ENCODE data around the gene RREB1. TPM values are rescaled to one million over a fixed set of nuclear protein-coding genes. Genes with fewer than 3 reads are reported as not detected.
A peak's percentile ranks its signal among the peaks of the same experiment; 100 is the strongest.

RREB1 gene
- total RNA-seq, 1 donor from 2014 or later = 12.7 TPM

DNA sequence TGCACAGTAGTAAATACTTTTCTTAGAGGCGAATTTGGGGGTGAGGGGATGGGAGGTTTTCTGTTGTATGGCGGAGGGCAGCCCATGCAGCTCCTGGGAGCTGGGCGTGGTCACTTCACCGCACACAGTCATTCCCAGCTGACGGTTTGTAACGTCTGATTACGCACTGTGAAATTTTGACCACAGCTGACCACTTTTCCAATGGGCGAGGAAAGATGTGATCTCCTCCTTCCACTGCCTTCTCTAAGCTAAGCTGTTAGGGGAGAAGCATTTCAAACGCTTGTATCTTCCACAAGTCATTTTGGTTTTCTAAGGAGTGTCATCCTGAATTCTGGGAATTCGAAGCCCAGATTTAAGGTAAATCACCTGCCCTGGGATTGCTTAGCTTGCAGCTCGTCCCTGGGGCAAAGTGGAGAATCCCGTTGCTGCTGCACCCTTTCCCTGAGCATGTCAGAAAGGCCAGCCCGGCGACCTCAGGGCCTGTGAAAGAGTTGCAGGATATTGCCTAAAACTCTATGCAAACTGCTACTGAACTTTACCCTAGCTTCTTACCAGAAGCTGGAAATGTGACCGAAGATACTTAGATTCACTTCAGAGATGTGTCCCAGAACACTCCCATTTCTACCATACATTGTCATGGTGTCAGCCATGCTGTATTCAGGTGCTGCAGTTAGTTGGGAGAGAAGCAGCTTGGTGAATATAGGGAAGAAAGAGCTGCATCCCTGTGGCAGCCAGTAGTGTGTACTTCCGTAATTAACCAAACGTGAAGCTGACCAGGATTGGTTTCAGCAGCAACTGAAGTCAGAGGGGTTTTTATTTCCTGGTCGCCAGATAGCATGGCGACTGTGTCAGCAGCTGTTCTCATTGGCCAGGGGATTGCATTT is 58.9 kb downstream of the RREB1 start:
- intact Hi-C loops (cut with micrococcal nuclease) = no loop called here
- peaks cover 6% of the 10 kb centered on the region for H3K36me3 Mint-ChIP-seq (ENCODE audit: low read depth)
- no peak overlapping the region for H3K4me3 Mint-ChIP-seq
- no peak overlapping the region for H3K27ac Mint-ChIP-seq
- no peak for DNase-seq (ENCODE audit: low spot score)
- H3K9me3 Mint-ChIP-seq = no peaks in the 10 kb centered on the region
- no peaks in the 10 kb centered on the region for H3K4me1 Mint-ChIP-seq (ENCODE audit: low read depth)
- no peaks in the 10 kb centered on the region for H3K27me3 Mint-ChIP-seq (ENCODE audit: insufficient read depth)

- H3K27ac Mint-ChIP-seq = no peak overlapping the region
Measured at GRCh38 chr6:7169296-7169721, 61.5 kb downstream of the RREB1 start.

DNA sequence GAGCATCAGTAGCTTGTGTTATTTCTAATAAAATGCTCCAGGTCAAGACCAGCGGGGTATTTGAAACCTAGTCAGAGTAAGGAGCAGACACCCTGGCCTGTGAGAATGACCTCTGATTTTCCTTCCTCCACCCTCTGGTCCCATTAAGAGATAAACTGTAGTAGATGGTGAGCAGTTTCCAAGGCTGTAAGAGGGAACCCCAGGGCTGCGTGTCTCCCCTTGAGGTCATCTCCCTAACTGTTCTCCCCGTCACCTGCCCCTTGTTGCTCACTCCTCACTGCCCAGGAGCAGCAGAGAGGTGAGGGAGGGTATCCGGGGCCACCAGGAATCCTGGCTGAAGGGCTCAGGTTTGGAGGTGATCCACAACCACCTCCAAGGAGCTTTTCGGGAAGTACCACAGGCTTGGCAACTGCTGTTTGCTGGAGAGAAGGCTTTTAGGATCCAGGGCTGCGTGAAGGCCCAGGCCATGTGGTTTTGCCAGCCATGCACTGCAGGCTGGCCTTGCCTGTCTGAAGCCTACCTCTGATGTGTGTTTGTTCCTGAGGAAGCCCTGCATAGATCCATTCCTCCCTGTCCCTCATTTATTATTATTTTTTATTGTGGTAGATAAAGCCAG is 62.5 kb downstream of the RREB1 start:
- H3K4me1 Mint-ChIP-seq (ENCODE audit: low read depth) = no peaks in the 10 kb centered on the region
- no peak for DNase-seq (ENCODE audit: low spot score)

More at GRCh38 chr6:7169296-7169721, 61.5 kb downstream of the RREB1 start:
- Mint-ChIP-seq H3K4me1 (ENCODE audit: low read depth) (no peaks in the 10 kb centered on the region), H3K9me3 (no peaks in the 10 kb centered on the region), H3K4me3 (no peak overlapping the region), H3K27me3 (ENCODE audit: insufficient read depth) (no peaks in the 10 kb centered on the region), H3K36me3 (ENCODE audit: low read depth) (peaks cover 6% of the 10 kb centered on the region)
- intact Hi-C loops (cut with micrococcal nuclease) = no loop called here
- DNase-seq (ENCODE audit: low spot score) = no peak

DNA sequence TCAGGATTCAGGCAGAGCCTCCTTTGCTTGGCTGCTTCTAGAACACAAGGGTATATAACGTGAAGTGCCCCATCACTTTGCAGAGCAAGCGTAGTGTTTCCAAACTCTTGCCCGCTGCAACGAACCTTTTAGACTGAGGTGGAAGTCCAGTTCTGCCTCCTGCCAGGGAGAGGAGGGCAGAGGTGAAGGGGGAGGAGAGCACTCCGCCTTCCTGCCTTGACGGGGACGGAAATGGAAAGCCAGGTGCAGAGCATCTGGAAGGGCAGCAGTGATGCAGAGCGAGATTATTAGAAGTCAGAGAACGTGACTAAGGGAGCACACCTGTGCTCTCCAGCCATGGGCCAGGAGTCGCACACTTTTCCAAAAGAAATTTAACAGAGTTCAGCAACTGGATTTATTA is 63.4 kb downstream of the RREB1 start:
- H3K36me3 Mint-ChIP-seq (ENCODE audit: low read depth) = no peaks in the 10 kb centered on the region
- intact Hi-C loops (cut with micrococcal nuclease) = no loop called here
- no peak overlapping the region for H3K4me3 Mint-ChIP-seq
- DNase-seq (ENCODE audit: low spot score) = no peak
- H3K27ac Mint-ChIP-seq = no peak overlapping the region
- H3K27me3 Mint-ChIP-seq (ENCODE audit: insufficient read depth) = no peaks in the 10 kb centered on the region
- H3K9me3 Mint-ChIP-seq = no peaks in the 10 kb centered on the region
- no peaks in the 10 kb centered on the region for H3K4me1 Mint-ChIP-seq (ENCODE audit: low read depth)

More for the DNA sequence above, 62.5 kb downstream of the RREB1 start:
- Mint-ChIP-seq H3K27ac (no peak overlapping the region), H3K36me3 (ENCODE audit: low read depth) (peaks cover 3% of the 10 kb centered on the region), H3K4me3 (no peak overlapping the region), H3K9me3 (no peaks in the 10 kb centered on the region), H3K27me3 (ENCODE audit: insufficient read depth) (no peaks in the 10 kb centered on the region)
- intact Hi-C loops (cut with micrococcal nuclease) = no loop called here

DNA sequence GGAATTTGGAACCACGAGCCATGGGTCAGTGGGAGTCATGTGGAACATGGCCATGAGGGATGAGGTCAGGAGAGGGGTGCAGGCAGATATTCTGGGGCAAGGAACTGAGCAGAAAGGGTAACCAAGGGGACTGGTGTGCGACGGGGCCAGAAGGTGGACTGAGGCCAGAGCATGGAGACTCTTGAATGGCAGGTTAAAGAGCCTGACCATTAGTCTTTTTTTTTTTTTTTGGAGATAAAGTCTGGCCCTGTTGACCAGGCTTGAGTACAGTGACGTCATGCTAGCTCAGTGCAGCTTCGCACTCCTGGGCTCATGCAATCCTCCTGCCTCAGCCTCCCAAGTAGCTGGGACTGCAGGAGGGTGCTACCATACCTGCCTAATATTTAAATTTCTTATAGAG is 64.0 kb downstream of the RREB1 start:
- peak overlapping the region; percentile 8 for H3K27ac Mint-ChIP-seq
- H3K4me1 Mint-ChIP-seq (ENCODE audit: low read depth) = no peaks in the 10 kb centered on the region
- DNase-seq (ENCODE audit: low spot score) = no peak
- intact Hi-C loops (cut with micrococcal nuclease) = no loop called here
- H3K9me3 Mint-ChIP-seq = no peaks in the 10 kb centered on the region
- H3K36me3 Mint-ChIP-seq (ENCODE audit: low read depth) = no peaks in the 10 kb centered on the region
- no peak overlapping the region for H3K4me3 Mint-ChIP-seq
- no peaks in the 10 kb centered on the region for H3K27me3 Mint-ChIP-seq (ENCODE audit: insufficient read depth)

GRCh38 chr6:7172649-7173048 is 64.9 kb downstream of the RREB1 start:
- no peak overlapping the region for H3K4me3 Mint-ChIP-seq
- no peaks in the 10 kb centered on the region for H3K9me3 Mint-ChIP-seq
- no peak for DNase-seq (ENCODE audit: low spot score)
- no peaks in the 10 kb centered on the region for H3K4me1 Mint-ChIP-seq (ENCODE audit: low read depth)
- intact Hi-C loops (cut with micrococcal nuclease) = no loop called here
- H3K27ac Mint-ChIP-seq = no peak overlapping the region
- H3K27me3 Mint-ChIP-seq (ENCODE audit: insufficient read depth) = no peaks in the 10 kb centered on the region
- peaks cover 2% of the 10 kb centered on the region for H3K36me3 Mint-ChIP-seq (ENCODE audit: low read depth)

- no peak overlapping the region for H3K27ac Mint-ChIP-seq
- no peak for DNase-seq (ENCODE audit: low spot score)
- H3K4me1 Mint-ChIP-seq (ENCODE audit: low read depth) = no peaks in the 10 kb centered on the region
- intact Hi-C loops (cut with micrococcal nuclease) = no loop called here
- no peak overlapping the region for H3K4me3 Mint-ChIP-seq
- no peaks in the 10 kb centered on the region for H3K27me3 Mint-ChIP-seq (ENCODE audit: insufficient read depth)
- H3K9me3 Mint-ChIP-seq = no peaks in the 10 kb centered on the region
- peaks cover 6% of the 10 kb centered on the region for H3K36me3 Mint-ChIP-seq (ENCODE audit: low read depth)
Measured at GRCh38 chr6:7173843-7174503, 66.2 kb downstream of the RREB1 start.

- Mint-ChIP-seq H3K27me3 (ENCODE audit: insufficient read depth) (no peaks in the 10 kb centered on the region), H3K4me1 (ENCODE audit: low read depth) (no peaks in the 10 kb centered on the region), H3K36me3 (ENCODE audit: low read depth) (peaks cover 10% of the 10 kb centered on the region), H3K9me3 (no peaks in the 10 kb centered on the region), H3K4me3 (no peak overlapping the region), H3K27ac (no peak overlapping the region)
- intact Hi-C loops (cut with micrococcal nuclease) = no loop called here
- DNase-seq (ENCODE audit: low spot score) = no peak
Measured at GRCh38 chr6:7175462-7175861, 67.7 kb downstream of the RREB1 start.

- DNase-seq (ENCODE audit: low spot score) = no peak
- no peak overlapping the region for H3K27ac Mint-ChIP-seq
- H3K4me1 Mint-ChIP-seq (ENCODE audit: low read depth) = no peaks in the 10 kb centered on the region
- H3K27me3 Mint-ChIP-seq (ENCODE audit: insufficient read depth) = no peaks in the 10 kb centered on the region
- no peak overlapping the region for H3K4me3 Mint-ChIP-seq
- no peaks in the 10 kb centered on the region for H3K9me3 Mint-ChIP-seq
- H3K36me3 Mint-ChIP-seq (ENCODE audit: low read depth) = peaks cover 16% of the 10 kb centered on the region
- intact Hi-C loops (cut with micrococcal nuclease) = no loop called here
Measured at GRCh38 chr6:7176208-7176607, 68.4 kb downstream of the RREB1 start.

DNA sequence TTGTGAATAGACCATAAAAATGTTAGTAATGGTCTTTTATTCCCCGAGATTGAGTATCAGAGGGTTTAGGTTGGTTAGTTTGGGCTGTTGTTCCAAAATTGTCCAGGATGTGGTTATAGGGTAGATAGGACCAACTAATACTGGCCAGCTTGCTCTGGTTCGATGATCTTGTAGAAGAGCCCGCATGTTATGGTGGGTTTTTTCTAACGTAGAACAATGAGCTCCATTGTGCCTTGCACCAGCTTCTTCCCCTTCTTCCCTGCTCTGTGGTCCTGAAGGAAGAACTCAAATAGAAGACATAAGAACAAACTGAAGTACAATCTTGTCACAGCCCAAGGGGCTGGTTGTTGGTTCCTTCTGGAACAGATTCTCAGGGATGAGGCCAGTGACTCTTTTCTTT is 70.5 kb downstream of the RREB1 start:
- H3K9me3 Mint-ChIP-seq = no peaks in the 10 kb centered on the region
- H3K4me3 Mint-ChIP-seq = no peak overlapping the region
- H3K27ac Mint-ChIP-seq = no peak overlapping the region
- H3K4me1 Mint-ChIP-seq (ENCODE audit: low read depth) = no peaks in the 10 kb centered on the region
- no peaks in the 10 kb centered on the region for H3K27me3 Mint-ChIP-seq (ENCODE audit: insufficient read depth)
- peaks cover 29% of the 10 kb centered on the region for H3K36me3 Mint-ChIP-seq (ENCODE audit: low read depth)
- intact Hi-C loops (cut with micrococcal nuclease) = no loop called here
- no peak for DNase-seq (ENCODE audit: low spot score)

DNA sequence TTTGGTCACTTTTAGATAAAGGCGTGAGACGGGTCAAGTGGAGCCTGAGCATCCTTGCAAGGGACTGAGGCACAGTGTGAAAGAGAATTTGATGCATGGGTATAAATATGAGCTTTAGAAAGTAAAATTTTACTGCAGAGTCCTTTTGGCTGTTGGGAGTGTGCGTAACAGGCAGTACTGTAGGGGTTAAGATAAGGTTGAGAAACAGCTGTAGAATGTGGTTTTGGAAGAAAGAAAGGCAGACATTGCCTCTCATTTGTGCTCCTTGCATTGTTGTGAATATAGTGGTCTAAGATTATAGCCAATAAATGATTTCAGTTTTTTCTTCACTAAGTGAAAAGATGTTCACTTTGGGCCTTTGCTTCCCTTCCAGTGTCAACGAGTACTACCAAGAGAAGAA is 73.0 kb downstream of the RREB1 start:
- H3K27ac Mint-ChIP-seq = no peak overlapping the region
- no peaks in the 10 kb centered on the region for H3K27me3 Mint-ChIP-seq (ENCODE audit: insufficient read depth)
- DNase-seq (ENCODE audit: low spot score) = no peak
- no peaks in the 10 kb centered on the region for H3K9me3 Mint-ChIP-seq
- H3K36me3 Mint-ChIP-seq (ENCODE audit: low read depth) = peaks cover 35% of the 10 kb centered on the region
- H3K4me1 Mint-ChIP-seq (ENCODE audit: low read depth) = no peaks in the 10 kb centered on the region
- no peak overlapping the region for H3K4me3 Mint-ChIP-seq
- intact Hi-C loops (cut with micrococcal nuclease) = no loop called here

GRCh38 chr6:7183707-7184106 is 75.9 kb downstream of the RREB1 start:
- intact Hi-C loops (cut with micrococcal nuclease) = no loop called here
- Mint-ChIP-seq H3K4me3 (no peak overlapping the region), H3K4me1 (ENCODE audit: low read depth) (peaks cover 6% of the 10 kb centered on the region), H3K36me3 (ENCODE audit: low read depth) (peaks cover 47% of the 10 kb centered on the region), H3K27me3 (ENCODE audit: insufficient read depth) (no peaks in the 10 kb centered on the region), H3K9me3 (no peaks in the 10 kb centered on the region), H3K27ac (no peak overlapping the region)
- no peak for DNase-seq (ENCODE audit: low spot score)

GRCh38 chr6:7184502-7184901 is 76.7 kb downstream of the RREB1 start:
- Mint-ChIP-seq H3K9me3 (no peaks in the 10 kb centered on the region), H3K4me3 (no peak overlapping the region), H3K4me1 (ENCODE audit: low read depth) (peaks cover 8% of the 10 kb centered on the region), H3K27me3 (ENCODE audit: insufficient read depth) (no peaks in the 10 kb centered on the region), H3K36me3 (ENCODE audit: low read depth) (peaks cover 50% of the 10 kb centered on the region), H3K27ac (no peak overlapping the region)
- DNase-seq (ENCODE audit: low spot score) = no peak
- intact Hi-C loops (cut with micrococcal nuclease) = no loop called here
